IMR-90 (cell line): ENCODE data around the gene LRRC4C. TPM values are rescaled to one million over a fixed set of nuclear protein-coding genes. Genes with fewer than 3 reads are reported as not detected.

Source experiments
- ATAC-seq: fragments of 200-7000 bp; cut with Tn5 transposase; 2 replicates; pipeline ENCODE4 v1.9.1; 2020; ENCODE audit warnings: low read depth, mild to moderate bottlenecking, moderate library complexity
- BruUV-seq: library from RNA; stranded (reverse); fragments of 400-500 nt; replicated peaks from 2 replicates; lab custom pipeline; 2021; lab: Mats Ljungman, UMichigan
- CTCF ChIA-PET: fragments of 300-600 bp; formaldehyde crosslinking; extraction: SDS; loops from one replicate; lab custom pipeline; 2021; ENCODE audit warnings: antibody characterized with exemption; lab: Yijun Ruan, JAX
- POLR2A ChIA-PET: fragments of 300-600 bp; sonication (Branson Sonifier 250); formaldehyde crosslinking; loops from one replicate; lab custom pipeline; 2022; ENCODE audit warnings: antibody characterized with exemption; ENCODE audit not compliant: unreplicated experiment; lab: Charles Lee
- DNase-seq: peaks from one replicate; pipeline ENCODE4 v3.0.0; 2013
- H2AFZ ChIP-seq: replicated peaks from 2 replicates; pipeline ENCODE3; 2013; ENCODE audit warnings: low read length, mild to moderate bottlenecking; ENCODE audit not compliant: poor library complexity
- H2AK5ac ChIP-seq: 2 replicates; pipeline ENCODE4 v1.6.1; 2013; ENCODE audit warnings: low read depth, low read length, inconsistent platforms
- H2AK9ac ChIP-seq: replicated peaks from 2 replicates; pipeline ENCODE3; 2013; ENCODE audit warnings: mild to moderate bottlenecking, low read depth, low read length, moderate library complexity; ENCODE audit not compliant: poor library complexity
- H2BK120ac ChIP-seq: 2 replicates; pipeline ENCODE4 v1.6.1; 2013; ENCODE audit warnings: low read depth, low read length, inconsistent platforms
- H2BK15ac ChIP-seq: 3 replicates; pipeline ENCODE4 v1.6.1; 2013; ENCODE audit warnings: low read depth, low read length, inconsistent platforms
- H2BK20ac ChIP-seq: 2 replicates; pipeline ENCODE4 v1.6.1; 2013; ENCODE audit warnings: low read depth, mild to moderate bottlenecking, inconsistent platforms, low read length, moderate library complexity
- H2BK5ac ChIP-seq: 2 replicates; pipeline ENCODE4 v1.6.1; 2013; ENCODE audit warnings: mild to moderate bottlenecking, low read depth, low read length, inconsistent platforms; ENCODE audit not compliant: poor library complexity, severe bottlenecking
- H3K14ac ChIP-seq: replicated peaks from 2 replicates; pipeline ENCODE4 v1.6.1; 2013; ENCODE audit warnings: low read depth, low read length, inconsistent platforms
- H3K18ac ChIP-seq: 2 replicates; pipeline ENCODE4 v1.6.1; 2013; ENCODE audit warnings: low read depth, low read length, control low read depth
- H3K23ac ChIP-seq: 2 replicates; pipeline ENCODE4 v1.6.1; 2013; ENCODE audit warnings: low read depth, low read length, inconsistent platforms
- H3K27ac ChIP-seq: 2 replicates; pipeline ENCODE4 v1.5.1; 2013; ENCODE audit warnings: mild to moderate bottlenecking, control low read depth, low read length; ENCODE audit not compliant: insufficient read depth
- H3K27me3 ChIP-seq: 2 replicates; pipeline ENCODE4 v1.6.1; 2013; ENCODE audit warnings: low read length; ENCODE audit not compliant: control insufficient read depth, insufficient read depth
- H3K36me3 ChIP-seq: 2 replicates; pipeline ENCODE4 v1.6.1; 2013; ENCODE audit warnings: low read length, mixed read lengths; ENCODE audit not compliant: control insufficient read depth, insufficient read depth
- H3K4ac ChIP-seq: 2 replicates; pipeline ENCODE4 v1.6.1; 2013; ENCODE audit warnings: low read depth, low read length, inconsistent platforms
- H3K4me1 ChIP-seq: 2 replicates; pipeline ENCODE4 v1.6.1; 2013; ENCODE audit warnings: low read length, mixed read lengths; ENCODE audit not compliant: control insufficient read depth, insufficient read depth
- H3K4me2 ChIP-seq: 2 replicates; pipeline ENCODE4 v1.6.1; 2013; ENCODE audit warnings: low read depth, mild to moderate bottlenecking, control low read depth, low read length, moderate library complexity
- H3K4me3 ChIP-seq: 2 replicates; pipeline ENCODE4 v1.5.1; 2013; ENCODE audit warnings: low read depth, mild to moderate bottlenecking, control low read depth, low read length, moderate library complexity; ENCODE audit not compliant: insufficient read depth
- H3K56ac ChIP-seq: 2 replicates; pipeline ENCODE4 v1.6.1; 2013; ENCODE audit warnings: low read length, inconsistent platforms; ENCODE audit not compliant: insufficient read depth; ENCODE audit errors: extremely low read depth
- H3K79me1 ChIP-seq, 2 experiments: 2 replicates each; pipeline ENCODE4 v1.6.1; 2013; ENCODE audit warnings: low read length in 2 of 2, inconsistent platforms in 1 of 2, low read depth in 1 of 2
- H3K9ac ChIP-seq: 2 replicates; pipeline ENCODE4 v1.6.1; 2013; ENCODE audit warnings: low read depth, low read length, control low read depth
- H3K9me1 ChIP-seq: 2 replicates; pipeline ENCODE4 v1.6.1; 2013; ENCODE audit warnings: low read length, inconsistent platforms; ENCODE audit not compliant: insufficient read depth
- H3K9me3 ChIP-seq: 2 replicates; pipeline ENCODE4 v1.6.1; 2013; ENCODE audit warnings: low read length; ENCODE audit not compliant: control insufficient read depth, insufficient read depth
- H4K20me1 ChIP-seq: 2 replicates; pipeline ENCODE4 v1.6.1; 2013; ENCODE audit warnings: low read length, inconsistent platforms; ENCODE audit not compliant: insufficient read depth
- H4K5ac ChIP-seq: 2 replicates; pipeline ENCODE4 v1.6.1; 2013; ENCODE audit warnings: mild to moderate bottlenecking, low read depth, low read length, control low read depth
- H4K8ac ChIP-seq, 2 experiments: 2 replicates each; pipeline ENCODE4 v1.6.1; 2013; ENCODE audit warnings: low read depth in 2 of 2, low read length in 2 of 2, control low read depth in 1 of 2, inconsistent platforms in 1 of 2
- H4K91ac ChIP-seq: 2 replicates; pipeline ENCODE4 v1.6.1; 2013; ENCODE audit warnings: low read depth, low read length, inconsistent platforms; ENCODE audit not compliant: insufficient read depth
- CEBPB ChIP-seq: IDR thresholded peaks from 2 replicates; pipeline ENCODE4 v1.6.1; 2012; ENCODE audit warnings: low read depth, low read length, improper control_type of control experiment
- CHD1 ChIP-seq: IDR thresholded peaks from 2 replicates; pipeline ENCODE4 v1.6.1; 2012; ENCODE audit warnings: low read depth, low read length, improper control_type of control experiment
- CTCF ChIP-seq: conservative IDR thresholded peaks from 2 replicates; pipeline ENCODE4 v1.5.1; 2012; ENCODE audit warnings: mild to moderate bottlenecking, low read depth, low read length, improper control_type of control experiment
- ELK1 ChIP-seq: fragments of 150-350 bp; IDR thresholded peaks from 2 replicates; pipeline ENCODE4 v1.6.1; 2016; ENCODE audit warnings: low read depth, mild to moderate bottlenecking, low read length, moderate library complexity, borderline replicate concordance
- FOS ChIP-seq: fragments of 150-350 bp; IDR thresholded peaks from 2 replicates; pipeline ENCODE4 v1.6.1; 2016; ENCODE audit warnings: low read depth, low read length
- MAFK ChIP-seq: IDR thresholded peaks from 2 replicates; pipeline ENCODE4 v1.6.1; 2012; ENCODE audit warnings: low read depth, low read length, improper control_type of control experiment
- MAZ ChIP-seq: IDR thresholded peaks from 2 replicates; pipeline ENCODE4 v1.6.1; 2012; ENCODE audit warnings: low read depth, mild to moderate bottlenecking, low read length, improper control_type of control experiment, moderate library complexity, borderline replicate concordance
- NFE2L2 ChIP-seq: fragments of 150-350 bp; IDR thresholded peaks from 2 replicates; pipeline ENCODE4 v1.6.1; 2016; ENCODE audit warnings: low read depth, mild to moderate bottlenecking, low read length
- POLR2A ChIP-seq: IDR thresholded peaks from 2 replicates; pipeline ENCODE4 v1.6.1; 2012; ENCODE audit warnings: mild to moderate bottlenecking, low read depth, low read length
- RAD21 ChIP-seq: IDR thresholded peaks from 2 replicates; pipeline ENCODE4 v1.6.1; 2012; ENCODE audit warnings: low read length, improper control_type of control experiment
- RCOR1 ChIP-seq: IDR thresholded peaks from 2 replicates; pipeline ENCODE4 v1.6.1; 2012; ENCODE audit warnings: mild to moderate bottlenecking, low read length, improper control_type of control experiment; ENCODE audit not compliant: insufficient replicate concordance
- RFX5 ChIP-seq: IDR thresholded peaks from 2 replicates; pipeline ENCODE4 v1.8.0; 2012; ENCODE audit warnings: low read depth, mild to moderate bottlenecking, low read length, moderate library complexity
- WGBS, 2 experiments: methylation state at CpG; one replicate each; pipeline versions ENCODE4 v1.1.5 to v1.1.7; 2013; ENCODE audit warnings: missing lambda C conversion rate in 2 of 2; ENCODE audit not compliant: insufficient read length in 1 of 2; ENCODE audit errors: extremely low coverage in 2 of 2; 5-methylcytosine and 5-hydroxymethylcytosine counted together
- dilution Hi-C: fragments of 300-500 bp; cut with HindIII; formaldehyde crosslinking; loops from one replicate; pipeline ENCODE4 v1.14.3; 2018; ENCODE audit warnings: low sequenced_read_pairs; ENCODE audit not compliant: unreplicated experiment
- in situ Hi-C: fragments of 300-500 bp; cut with MboI; formaldehyde crosslinking; loops from 3 replicates; pipeline ENCODE4 v1.14.3; 2019; ENCODE audit warnings: low sequenced_read_pairs, inconsistent platforms, mixed read lengths
- intact Hi-C: fragments of 100-400 bp; cut with micrococcal nuclease; formaldehyde crosslinking; loops from 2 replicates; pipeline ENCODE4 v1.10.0; 2022
- polyA plus RNA-seq, 3 experiments: library from polyadenylated mRNA; depleted of rRNA; stranded (reverse); fragments of >200 nt; gene quantifications; 2 replicates each; pipeline ENCODE4 v1.2.3, GENCODE V29; 2012; ENCODE audit warnings: low replicate concordance in 1 of 3
- total RNA-seq: library from RNA; depleted of rRNA; stranded (reverse); fragments of >200 nt; gene quantifications from 2 replicates; pipeline ENCODE4 v1.2.3, GENCODE V29; 2012
- TF ChIP-seq, protein P1 (sequence below): fragments of 150-350 bp; IDR thresholded peaks from 2 replicates; pipeline ENCODE4 v1.6.1; 2017; ENCODE audit warnings: mild to moderate bottlenecking, antibody characterized with exemption, low read length, low read depth

The LRRC4C gene
- total and polyA plus RNA-seq, 2 of the 4 experiments (the other 2 are of a cell fraction) = under 0.01 to 0.03 TPM

- POLR2A ChIA-PET = no interaction called here
- intact Hi-C loops = no loop called here
Measured at GRCh38 chr11:40203606-40204005, 1255.8 kb downstream of the LRRC4C start.

More at GRCh38 chr11:40203606-40204005, 1255.8 kb downstream of the LRRC4C start:
- no peak overlapping the region for H2BK20ac ChIP-seq
- DNase-seq (no peak), ATAC-seq (no peak)
- no TSS peak for BruUV-seq
- H3K27ac ChIP-seq = no peak overlapping the region
- WGBS, 2 experiments = no CpG with 5 or more reads among the region's 1 CpG
- H2AK9ac ChIP-seq = no peak overlapping the region
- no peak overlapping the region for H3K14ac ChIP-seq
- H3K23ac ChIP-seq = no peak overlapping the region
- H2BK15ac ChIP-seq = no peak overlapping the region
- H2AK5ac ChIP-seq = no peak overlapping the region
- H3K4me3 ChIP-seq = no peak overlapping the region
- H3K79me1 ChIP-seq = no peaks in the 10 kb centered on the region
- dilution Hi-C loops (no loop called here), in situ Hi-C loops (no loop called here)
- H3K36me3 ChIP-seq = no peaks in the 10 kb centered on the region
- H2BK120ac ChIP-seq = no peak overlapping the region
- TF ChIP-seq NFE2L2 = no peak
- no peak for TF ChIP-seq ELK1
- no peak for TF ChIP-seq MAZ
- TF ChIP-seq RCOR1 = no peak
- TF ChIP-seq RFX5 = no peak
- TF ChIP-seq CEBPB = no peak
- TF ChIP-seq POLR2A = no peak
- TF ChIP-seq FOS = no peak
- TF ChIP-seq RAD21 = no peak
- TF ChIP-seq MAFK = no peak
- TF ChIP-seq CTCF = no peak
- TF ChIP-seq, protein P1, sequence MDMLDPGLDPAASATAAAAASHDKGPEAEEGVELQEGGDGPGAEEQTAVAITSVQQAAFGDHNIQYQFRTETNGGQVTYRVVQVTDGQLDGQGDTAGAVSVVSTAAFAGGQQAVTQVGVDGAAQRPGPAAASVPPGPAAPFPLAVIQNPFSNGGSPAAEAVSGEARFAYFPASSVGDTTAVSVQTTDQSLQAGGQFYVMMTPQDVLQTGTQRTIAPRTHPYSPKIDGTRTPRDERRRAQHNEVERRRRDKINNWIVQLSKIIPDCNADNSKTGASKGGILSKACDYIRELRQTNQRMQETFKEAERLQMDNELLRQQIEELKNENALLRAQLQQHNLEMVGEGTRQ = no peak
- no peak for TF ChIP-seq CHD1
- no peak overlapping the region for H4K91ac ChIP-seq
- H3K4me2 ChIP-seq = no peak overlapping the region
- CTCF ChIA-PET = no interaction called here
- H4K5ac ChIP-seq = no peak overlapping the region
- H3K9me1 ChIP-seq = no peaks in the 10 kb centered on the region
- H3K4me1 ChIP-seq = no peaks in the 10 kb centered on the region
- no peak overlapping the region for H2AFZ ChIP-seq
- H3K9me3 ChIP-seq = peaks cover 1% of the 10 kb centered on the region; the same call in 1 of the 2 replicates
- no peak overlapping the region for H4K8ac ChIP-seq
- no peaks in the 10 kb centered on the region for H3K27me3 ChIP-seq
- H3K4ac ChIP-seq = no peak overlapping the region
- H3K18ac ChIP-seq = no peak overlapping the region
- H3K9ac ChIP-seq = no peak overlapping the region
- no peaks in the 10 kb centered on the region for H4K20me1 ChIP-seq
- H2BK5ac ChIP-seq = no peak overlapping the region
- no peak overlapping the region for H3K56ac ChIP-seq
